Measurements from ENCODE around the gene CDHR3.

CDHR3 gene

DNA sequence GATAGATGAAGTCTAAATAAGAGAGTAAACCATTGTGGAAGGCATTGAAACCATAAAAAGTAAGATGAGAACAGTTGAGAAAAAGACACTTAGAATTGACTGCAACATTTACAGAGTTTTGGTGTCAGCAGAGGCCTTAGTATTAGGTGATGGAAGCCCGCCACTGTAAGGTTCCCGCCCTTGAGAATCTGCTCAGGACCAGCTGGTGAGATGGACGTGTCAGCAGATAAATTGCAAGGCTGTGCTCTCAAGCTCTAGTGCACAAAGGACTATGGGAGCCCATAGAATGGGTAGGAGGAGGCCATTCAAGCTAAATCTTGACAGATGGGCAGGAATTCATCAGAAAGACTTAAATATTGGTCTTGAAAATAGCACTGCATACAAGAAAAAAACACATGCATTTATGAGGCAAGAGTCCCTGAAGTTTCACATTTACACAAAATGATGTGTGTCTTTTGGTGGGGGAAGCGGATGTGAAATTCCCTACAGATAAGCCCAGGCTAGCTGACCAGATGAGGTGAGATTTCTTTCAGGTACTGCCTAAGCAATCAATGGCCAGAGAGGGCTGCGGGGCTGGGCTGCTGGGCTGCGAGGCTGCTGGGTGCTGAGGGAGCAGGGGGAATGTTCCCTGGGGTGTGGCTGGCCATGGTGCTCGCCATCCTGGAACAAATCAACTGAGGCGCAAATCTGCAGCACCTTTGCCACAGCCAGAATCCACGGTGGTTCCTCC, 106.6 kb downstream of the CDHR3 start:
- Histone ChIP-seq H3K27ac (ENCODE audit: extremely low read depth, low read depth, low read length) (no peak overlapping the region), H3K4me1 (ENCODE audit: control insufficient read depth, insufficient read depth, low read length) (peaks cover 27% of the 10 kb centered on the region)
- CTCF ChIA-PET = interaction anchor here (0.5 to 4.4 kb wide), 2 partner anchors 70 to 85 kb away, joined by 3 to 21 read pairs; no protein-coding TSS in a partner anchor

DNA sequence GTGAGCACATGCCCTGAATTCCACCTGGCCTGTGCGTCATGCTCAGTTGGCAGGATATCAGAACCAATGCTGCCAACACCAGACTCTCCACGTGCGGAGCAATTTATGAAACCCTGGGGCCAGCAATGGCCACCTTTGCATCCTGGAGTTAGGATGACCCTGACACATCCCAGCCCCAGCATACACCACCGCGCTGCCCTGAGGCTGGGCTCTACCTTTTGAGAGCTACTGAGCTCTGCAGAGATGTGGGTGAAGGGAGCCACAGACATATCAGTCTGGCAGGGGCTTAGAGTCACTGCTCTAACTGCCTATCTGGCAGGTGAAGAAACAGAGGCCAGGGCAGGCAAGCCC, 107.1 kb downstream of the CDHR3 start:
- ChIA-PET CTCF (interaction anchor here (0.5 to 4.4 kb wide), 2 partner anchors 70 to 84 kb away, joined by 3 to 21 read pairs; no protein-coding TSS in a partner anchor), POLR2A (no interaction called here)
- Histone ChIP-seq H3K36me3 (ENCODE audit: control insufficient read depth in 2 of 2, insufficient read depth in 1 of 2, low read length in 2 of 2) (no peaks in the 10 kb centered on the region), H3K9me3 (ENCODE audit: control insufficient read depth, insufficient read depth, low read depth, low read length) (no peaks in the 10 kb centered on the region), H3K4me3 (ENCODE audit: low read depth, low read length) (no peak overlapping the region), H3K27ac (ENCODE audit: extremely low read depth, low read depth, low read length) (no peak overlapping the region), H3K4me1 (ENCODE audit: control insufficient read depth, insufficient read depth, low read length) (peaks cover 24% of the 10 kb centered on the region)
- TF ChIP-seq, protein P1, sequence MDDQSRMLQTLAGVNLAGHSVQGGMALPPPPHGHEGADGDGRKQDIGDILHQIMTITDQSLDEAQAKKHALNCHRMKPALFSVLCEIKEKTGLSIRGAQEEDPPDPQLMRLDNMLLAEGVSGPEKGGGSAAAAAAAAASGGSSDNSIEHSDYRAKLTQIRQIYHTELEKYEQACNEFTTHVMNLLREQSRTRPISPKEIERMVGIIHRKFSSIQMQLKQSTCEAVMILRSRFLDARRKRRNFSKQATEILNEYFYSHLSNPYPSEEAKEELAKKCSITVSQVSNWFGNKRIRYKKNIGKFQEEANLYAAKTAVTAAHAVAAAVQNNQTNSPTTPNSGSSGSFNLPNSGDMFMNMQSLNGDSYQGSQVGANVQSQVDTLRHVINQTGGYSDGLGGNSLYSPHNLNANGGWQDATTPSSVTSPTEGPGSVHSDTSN (CRISPR knock-in tag; IDR thresholded peaks at IDR 0.05) = no peak
- TF ChIP-seq ZBTB20 (tag by site-specific recombination; IDR thresholded peaks at IDR 0.05) (0 out of 2 replicates have a peak, but pooled peaks have one; percentile 21), ZNF391 (tag by site-specific recombination; IDR thresholded peaks at IDR 0.05; ENCODE audit: borderline replicate concordance, low read depth) (no peak), ZNF701 (tag by site-specific recombination; IDR thresholded peaks at IDR 0.05) (no peak)
- TF ChIP-seq, protein P2, sequence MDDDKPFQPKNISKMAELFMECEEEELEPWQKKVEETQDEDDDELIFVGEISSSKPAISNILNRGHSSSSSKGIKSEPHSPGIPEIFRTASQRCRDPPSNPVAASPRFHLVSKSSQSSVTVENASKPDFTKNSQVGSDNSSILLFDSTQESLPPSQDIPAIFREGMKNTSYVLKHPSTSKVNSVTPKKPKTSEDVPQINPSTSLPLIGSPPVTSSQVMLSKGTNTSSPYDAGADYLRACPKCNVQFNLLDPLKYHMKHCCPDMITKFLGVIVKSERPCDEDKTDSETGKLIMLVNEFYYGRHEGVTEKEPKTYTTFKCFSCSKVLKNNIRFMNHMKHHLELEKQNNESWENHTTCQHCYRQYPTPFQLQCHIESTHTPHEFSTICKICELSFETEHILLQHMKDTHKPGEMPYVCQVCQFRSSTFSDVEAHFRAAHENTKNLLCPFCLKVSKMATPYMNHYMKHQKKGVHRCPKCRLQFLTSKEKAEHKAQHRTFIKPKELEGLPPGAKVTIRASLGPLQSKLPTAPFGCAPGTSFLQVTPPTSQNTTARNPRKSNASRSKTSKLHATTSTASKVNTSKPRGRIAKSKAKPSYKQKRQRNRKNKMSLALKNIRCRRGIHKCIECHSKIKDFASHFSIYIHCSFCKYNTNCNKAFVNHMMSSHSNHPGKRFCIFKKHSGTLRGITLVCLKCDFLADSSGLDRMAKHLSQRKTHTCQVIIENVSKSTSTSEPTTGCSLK (tag by site-specific recombination; IDR thresholded peaks at IDR 0.05) = no peak

More for the DNA sequence above, 106.6 kb downstream of the CDHR3 start:
- POLR2A ChIA-PET = no interaction called here
- TF ChIP-seq, protein P3, sequence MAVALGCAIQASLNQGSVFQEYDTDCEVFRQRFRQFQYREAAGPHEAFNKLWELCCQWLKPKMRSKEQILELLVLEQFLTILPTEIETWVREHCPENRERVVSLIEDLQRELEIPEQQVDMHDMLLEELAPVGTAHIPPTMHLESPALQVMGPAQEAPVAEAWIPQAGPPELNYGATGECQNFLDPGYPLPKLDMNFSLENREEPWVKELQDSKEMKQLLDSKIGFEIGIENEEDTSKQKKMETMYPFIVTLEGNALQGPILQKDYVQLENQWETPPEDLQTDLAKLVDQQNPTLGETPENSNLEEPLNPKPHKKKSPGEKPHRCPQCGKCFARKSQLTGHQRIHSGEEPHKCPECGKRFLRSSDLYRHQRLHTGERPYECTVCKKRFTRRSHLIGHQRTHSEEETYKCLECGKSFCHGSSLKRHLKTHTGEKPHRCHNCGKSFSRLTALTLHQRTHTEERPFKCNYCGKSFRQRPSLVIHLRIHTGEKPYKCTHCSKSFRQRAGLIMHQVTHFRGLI (tag by site-specific recombination; IDR thresholded peaks at IDR 0.05) = peak; percentile 45
- TF ChIP-seq, protein P4, sequence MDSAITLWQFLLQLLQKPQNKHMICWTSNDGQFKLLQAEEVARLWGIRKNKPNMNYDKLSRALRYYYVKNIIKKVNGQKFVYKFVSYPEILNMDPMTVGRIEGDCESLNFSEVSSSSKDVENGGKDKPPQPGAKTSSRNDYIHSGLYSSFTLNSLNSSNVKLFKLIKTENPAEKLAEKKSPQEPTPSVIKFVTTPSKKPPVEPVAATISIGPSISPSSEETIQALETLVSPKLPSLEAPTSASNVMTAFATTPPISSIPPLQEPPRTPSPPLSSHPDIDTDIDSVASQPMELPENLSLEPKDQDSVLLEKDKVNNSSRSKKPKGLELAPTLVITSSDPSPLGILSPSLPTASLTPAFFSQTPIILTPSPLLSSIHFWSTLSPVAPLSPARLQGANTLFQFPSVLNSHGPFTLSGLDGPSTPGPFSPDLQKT (IDR thresholded peaks at IDR 0.05; ENCODE audit: borderline replicate concordance, low read depth, low read length) = no peak
- Histone ChIP-seq H3K36me3 (ENCODE audit: control insufficient read depth in 2 of 2, insufficient read depth in 1 of 2, low read length in 2 of 2) (no peaks in the 10 kb centered on the region), H3K9me3 (ENCODE audit: control insufficient read depth, insufficient read depth, low read depth, low read length) (no peaks in the 10 kb centered on the region), H3K4me3 (ENCODE audit: low read depth, low read length) (no peak overlapping the region)

DNA sequence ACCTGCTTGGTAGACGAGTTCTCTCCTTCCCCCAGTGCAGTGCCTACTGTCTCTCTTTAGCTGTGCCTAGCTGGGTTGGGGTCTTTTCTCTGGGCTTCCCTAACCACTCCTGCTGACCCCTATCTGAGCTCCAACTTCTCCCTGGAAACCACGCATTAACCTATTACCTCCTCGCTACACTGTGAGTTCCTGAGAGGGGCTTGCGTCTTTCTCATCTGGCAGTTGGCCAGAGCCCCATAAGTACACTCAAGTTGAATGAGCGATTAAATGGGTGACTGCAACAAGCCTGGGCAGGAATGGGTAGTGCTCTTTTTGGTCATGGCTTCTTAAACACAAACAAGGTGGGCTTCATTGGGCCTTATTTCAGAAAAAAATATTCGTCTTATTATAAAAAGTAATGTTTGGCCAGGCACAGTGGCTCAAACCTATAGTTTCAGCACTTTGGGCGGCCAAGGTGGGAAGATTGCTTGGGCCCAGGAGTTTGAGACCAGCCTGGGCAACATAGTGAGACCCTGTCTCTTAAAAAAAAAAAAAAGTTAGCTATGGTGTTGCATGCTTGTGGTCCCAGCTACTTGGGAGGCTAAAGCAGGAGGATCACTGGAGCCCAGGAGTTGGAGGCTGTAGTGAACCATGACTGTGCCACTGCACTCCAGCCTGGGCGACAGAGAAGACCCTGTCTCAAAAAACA, 107.6 kb downstream of the CDHR3 start:
- peaks cover 18% of the 10 kb centered on the region for H3K4me1 ChIP-seq (ENCODE audit: control insufficient read depth, insufficient read depth, low read length)
- peak; percentile 31; the same call in 1 of the 2 replicates for TF ChIP-seq ZNF335 (tag by site-specific recombination; conservative IDR thresholded peaks at IDR 0.05)
- TF ChIP-seq, protein P5, sequence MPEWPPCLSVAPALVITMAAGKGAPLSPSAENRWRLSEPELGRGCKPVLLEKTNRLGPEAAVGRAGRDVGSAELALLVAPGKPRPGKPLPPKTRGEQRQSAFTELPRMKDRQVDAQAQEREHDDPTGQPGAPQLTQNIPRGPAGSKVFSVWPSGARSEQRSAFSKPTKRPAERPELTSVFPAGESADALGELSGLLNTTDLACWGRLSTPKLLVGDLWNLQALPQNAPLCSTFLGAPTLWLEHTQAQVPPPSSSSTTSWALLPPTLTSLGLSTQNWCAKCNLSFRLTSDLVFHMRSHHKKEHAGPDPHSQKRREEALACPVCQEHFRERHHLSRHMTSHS (tag by site-specific recombination; IDR thresholded peaks at IDR 0.05) = no peak
- peak; percentile 99 for TF ChIP-seq ZNF121 (tag by site-specific recombination; IDR thresholded peaks at IDR 0.05)
- TF ChIP-seq OSR2 (tag by site-specific recombination; IDR thresholded peaks at IDR 0.05) = peak; percentile 19; the same call in 1 of the 2 replicates
- no peak for TF ChIP-seq ZNF664 (tag by site-specific recombination; IDR thresholded peaks at IDR 0.05)
- TF ChIP-seq ZNF311 (tag by site-specific recombination; IDR thresholded peaks at IDR 0.05; ENCODE audit: borderline replicate concordance) = no peak
- TF ChIP-seq FEZF1 (tag by site-specific recombination; IDR thresholded peaks at IDR 0.05) = peak; percentile 72
- TF ChIP-seq, protein P6, sequence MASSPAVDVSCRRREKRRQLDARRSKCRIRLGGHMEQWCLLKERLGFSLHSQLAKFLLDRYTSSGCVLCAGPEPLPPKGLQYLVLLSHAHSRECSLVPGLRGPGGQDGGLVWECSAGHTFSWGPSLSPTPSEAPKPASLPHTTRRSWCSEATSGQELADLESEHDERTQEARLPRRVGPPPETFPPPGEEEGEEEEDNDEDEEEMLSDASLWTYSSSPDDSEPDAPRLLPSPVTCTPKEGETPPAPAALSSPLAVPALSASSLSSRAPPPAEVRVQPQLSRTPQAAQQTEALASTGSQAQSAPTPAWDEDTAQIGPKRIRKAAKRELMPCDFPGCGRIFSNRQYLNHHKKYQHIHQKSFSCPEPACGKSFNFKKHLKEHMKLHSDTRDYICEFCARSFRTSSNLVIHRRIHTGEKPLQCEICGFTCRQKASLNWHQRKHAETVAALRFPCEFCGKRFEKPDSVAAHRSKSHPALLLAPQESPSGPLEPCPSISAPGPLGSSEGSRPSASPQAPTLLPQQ (tag by site-specific recombination; IDR thresholded peaks at IDR 0.05) = peak; percentile 63
- ChIA-PET POLR2A (interaction anchor here (3.1 kb wide), 1 partner anchor 41 kb away, joined by 12 read pairs; the partner anchor contains the start of gene SYPL1), CTCF (interaction anchor here (0.6 to 4.4 kb wide), 3 partner anchors 84 to 106 kb away, joined by 3 to 21 read pairs (median 4); no protein-coding TSS in a partner anchor)
- H3K9me3 ChIP-seq (ENCODE audit: control insufficient read depth, insufficient read depth, low read depth, low read length) = no peaks in the 10 kb centered on the region
- H3K36me3 ChIP-seq (ENCODE audit: control insufficient read depth in 2 of 2, insufficient read depth in 1 of 2, low read length in 2 of 2) = no peaks in the 10 kb centered on the region
- H3K4me3 ChIP-seq (ENCODE audit: low read depth, low read length) = no peak overlapping the region
- H3K27ac ChIP-seq (ENCODE audit: extremely low read depth, low read depth, low read length) = no peak overlapping the region

Measured in HEK293 (cell line).